ENCODE data around the gene PIP5K1B. TPM values are rescaled to one million over a fixed set of nuclear protein-coding genes. Genes with fewer than 3 reads are reported as not detected.

Gene PIP5K1B
- total RNA-seq, 1 experiment from 2014 or later, result 0.20 TPM

- Histone ChIP-seq H3K4me2 (ENCODE audit: low read length) (no peak overlapping the region), H3K4me1 (ENCODE audit: control insufficient read depth in 1 of 2, insufficient read depth in 2 of 2, low read length in 2 of 2) (no peaks in the 10 kb centered on the region), H2AFZ (ENCODE audit: low read depth, low read length, poor library complexity, severe bottlenecking) (no peak overlapping the region), H3K9me3 (ENCODE audit: control insufficient read depth in 1 of 2, insufficient read depth in 1 of 2, low read depth in 1 of 2, low read length in 2 of 2) (no peaks in the 10 kb centered on the region), H3K27ac (ENCODE audit: low read depth, low read length) (no peak overlapping the region), H3K27me3 (ENCODE audit: insufficient read depth, low read length) (peaks cover 37% of the 10 kb centered on the region), H3K36me3 (ENCODE audit: control insufficient read depth in 1 of 2, insufficient read depth in 2 of 2, low read length in 2 of 2) (no peaks in the 10 kb centered on the region), H4K20me1 (ENCODE audit: insufficient read depth) (no peaks in the 10 kb centered on the region), H3K9me2 (ENCODE audit: insufficient read depth) (no peaks in the 10 kb centered on the region), H3K79me2 (ENCODE audit: insufficient read depth, low read length) (no peaks in the 10 kb centered on the region), H3K4me3 (replicated peaks in 1 of 2; ENCODE audit: low read depth in 1 of 2, low read length in 2 of 2) (no peak overlapping the region), H3K9ac (ENCODE audit: low read length) (no peak overlapping the region)
- CTCF ChIA-PET, result no interaction called here
- no peak for ATAC-seq
- intact Hi-C loops (cut with micrococcal nuclease), result loop anchor here (10.0 kb wide), 1 partner anchor 193 kb away; no protein-coding TSS in a partner anchor
- BruUV-seq (replicated peaks), result no TSS peak
- no peak for DNase-seq (ENCODE audit: low read depth, low spot score)
- RAD21 ChIA-PET (ENCODE audit: low non-redundant PET in 1 of 2, low total read pairs in 2 of 2, uncharacterized antibody in 2 of 2, unreplicated experiment in 2 of 2), result no interaction called here
- POLR2A ChIA-PET, result no interaction called here
- TF ChIP-seq FOSL1 (IDR thresholded peaks at IDR 0.05; ENCODE audit: low read depth) (no peak), YY1 (IDR thresholded peaks at IDR 0.05; ENCODE audit: extremely low read depth, insufficient replicate concordance, low read depth, low read length) (no peak), CTCF (IDR thresholded peaks at IDR 0.05 in 2 of 3, conservative IDR thresholded peaks at IDR 0.05 in 1 of 3; ENCODE audit: borderline replicate concordance in 1 of 3, insufficient read depth in 1 of 3, low read depth in 2 of 3, low read length in 2 of 3) (no peak), POLR2A (IDR thresholded peaks at IDR 0.05; ENCODE audit: borderline replicate concordance, extremely low read depth, insufficient read depth, insufficient read length) (no peak), MAX (IDR thresholded peaks at IDR 0.05) (no peak), CBX3 (IDR thresholded peaks at IDR 0.05; ENCODE audit: low read depth) (no peak), EZH2 (IDR thresholded peaks at IDR 0.05) (no peak), ZNF274 (IDR thresholded peaks at IDR 0.05; ENCODE audit: low read depth, low read length) (no peak), JUND (IDR thresholded peaks at IDR 0.05) (no peak), SP1 (IDR thresholded peaks at IDR 0.05; ENCODE audit: low read depth) (no peak)
- TF ChIP-seq, protein P1, sequence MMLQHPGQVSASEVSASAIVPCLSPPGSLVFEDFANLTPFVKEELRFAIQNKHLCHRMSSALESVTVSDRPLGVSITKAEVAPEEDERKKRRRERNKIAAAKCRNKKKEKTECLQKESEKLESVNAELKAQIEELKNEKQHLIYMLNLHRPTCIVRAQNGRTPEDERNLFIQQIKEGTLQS (IDR thresholded peaks at IDR 0.05), result no peak
Observed at GRCh38 chr9:68947842-68948569, 243.0 kb downstream of the PIP5K1B start.

Measured in HCT116 (cell line).